ENCODE data around the gene REELD1. TPM values are rescaled to one million over a fixed set of nuclear protein-coding genes. Genes with fewer than 3 reads are reported as not detected.

The REELD1 gene
- total and polyA plus RNA-seq, 4 donors: 0.07 to 0.08 TPM; not detected in 2

- no peak for TF ChIP-seq REST (IDR thresholded peaks at IDR 0.05)
- no peak for TF ChIP-seq RXRA (IDR thresholded peaks at IDR 0.05)
- no peak for TF ChIP-seq HNF4G (IDR thresholded peaks at IDR 0.05)
- TF ChIP-seq GABPA (IDR thresholded peaks at IDR 0.05 in 1 of 2, conservative IDR thresholded peaks at IDR 0.05 in 1 of 2): no peak
- TF ChIP-seq FOXA1 (IDR thresholded peaks at IDR 0.05): no peak
These were observed 17.9 kb downstream of the REELD1 start (continued) for GRCh38 chr4:146232131-146232722.

DNA sequence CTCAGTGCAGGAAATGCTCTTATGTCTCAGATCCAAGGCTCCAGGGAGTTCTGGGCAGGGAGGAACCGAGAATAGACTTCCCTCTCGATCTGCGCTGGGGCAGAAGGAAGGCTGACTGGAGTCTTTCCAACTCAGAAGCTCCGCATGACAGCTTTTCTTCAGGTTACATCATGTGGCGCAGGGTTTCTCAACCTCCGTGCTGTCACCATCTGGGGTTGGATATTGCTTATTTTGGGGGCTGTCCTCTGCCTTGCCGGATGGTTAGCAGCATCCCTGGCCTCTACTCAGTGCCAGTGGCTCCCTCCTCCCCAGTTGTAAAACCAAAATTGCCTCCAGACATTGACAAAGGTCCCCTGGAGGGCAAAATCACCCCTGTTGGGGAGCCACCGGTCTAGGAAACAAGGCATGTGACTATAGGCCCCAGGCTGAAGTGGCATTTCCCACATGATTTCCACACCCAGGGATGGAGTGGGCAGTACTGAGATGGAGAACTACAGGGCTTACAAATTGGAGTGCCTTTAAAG is 21.4 kb downstream of the REELD1 start:
- peaks cover 0 to 3% (median 0%) of the 10 kb centered on the region in 4 donors for H3K9me3 ChIP-seq (ENCODE audit: control insufficient read depth in 4 of 4, low read length in 3 of 4)
- DNase-seq (ENCODE audit: low spot score): no peak
- TF ChIP-seq RAD21 (IDR thresholded peaks at IDR 0.05) (no peak), EGR1 (IDR thresholded peaks at IDR 0.05; ENCODE audit: low read depth in 2 of 2) (no peak), YY1 (IDR thresholded peaks at IDR 0.05) (no peak), HNF4G (IDR thresholded peaks at IDR 0.05) (no peak), ZBTB33 (IDR thresholded peaks at IDR 0.05) (no peak), SP1 (IDR thresholded peaks at IDR 0.05) (no peak), FOXA1 (IDR thresholded peaks at IDR 0.05) (no peak), RXRA (IDR thresholded peaks at IDR 0.05) (no peak), FOXA2 (IDR thresholded peaks at IDR 0.05) (no peak), GABPA (IDR thresholded peaks at IDR 0.05 in 1 of 2, conservative IDR thresholded peaks at IDR 0.05 in 1 of 2) (no peak), HNF4A (conservative IDR thresholded peaks at IDR 0.05) (no peak), JUND (IDR thresholded peaks at IDR 0.05) (no peak)
- TF ChIP-seq, protein P1, sequence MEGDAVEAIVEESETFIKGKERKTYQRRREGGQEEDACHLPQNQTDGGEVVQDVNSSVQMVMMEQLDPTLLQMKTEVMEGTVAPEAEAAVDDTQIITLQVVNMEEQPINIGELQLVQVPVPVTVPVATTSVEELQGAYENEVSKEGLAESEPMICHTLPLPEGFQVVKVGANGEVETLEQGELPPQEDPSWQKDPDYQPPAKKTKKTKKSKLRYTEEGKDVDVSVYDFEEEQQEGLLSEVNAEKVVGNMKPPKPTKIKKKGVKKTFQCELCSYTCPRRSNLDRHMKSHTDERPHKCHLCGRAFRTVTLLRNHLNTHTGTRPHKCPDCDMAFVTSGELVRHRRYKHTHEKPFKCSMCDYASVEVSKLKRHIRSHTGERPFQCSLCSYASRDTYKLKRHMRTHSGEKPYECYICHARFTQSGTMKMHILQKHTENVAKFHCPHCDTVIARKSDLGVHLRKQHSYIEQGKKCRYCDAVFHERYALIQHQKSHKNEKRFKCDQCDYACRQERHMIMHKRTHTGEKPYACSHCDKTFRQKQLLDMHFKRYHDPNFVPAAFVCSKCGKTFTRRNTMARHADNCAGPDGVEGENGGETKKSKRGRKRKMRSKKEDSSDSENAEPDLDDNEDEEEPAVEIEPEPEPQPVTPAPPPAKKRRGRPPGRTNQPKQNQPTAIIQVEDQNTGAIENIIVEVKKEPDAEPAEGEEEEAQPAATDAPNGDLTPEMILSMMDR (IDR thresholded peaks at IDR 0.05; ENCODE audit: low read depth, low read length, missing input control): no peak
- TF ChIP-seq, protein P2, sequence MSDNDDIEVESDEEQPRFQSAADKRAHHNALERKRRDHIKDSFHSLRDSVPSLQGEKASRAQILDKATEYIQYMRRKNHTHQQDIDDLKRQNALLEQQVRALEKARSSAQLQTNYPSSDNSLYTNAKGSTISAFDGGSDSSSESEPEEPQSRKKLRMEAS (IDR thresholded peaks at IDR 0.05): no peak
- no peak overlapping the region for H3K4me3 ChIP-seq (ENCODE audit: low read depth in 1 of 3, low read length in 3 of 3)
- no peaks in the 10 kb centered on the region for H3K36me3 ChIP-seq (ENCODE audit: control insufficient read depth in 4 of 4, insufficient read depth in 3 of 4, low read depth in 1 of 4, low read length in 3 of 4)
- H3K9ac ChIP-seq (ENCODE audit: low read depth in 1 of 2, low read length in 2 of 2): no peak overlapping the region
- H3K4me1 ChIP-seq (ENCODE audit: control insufficient read depth in 4 of 4, insufficient read depth in 4 of 4, low read length in 3 of 4): no peaks in the 10 kb centered on the region
- peaks cover 0 to 4% (median 0%) of the 10 kb centered on the region in 4 donors for H3K27me3 ChIP-seq (ENCODE audit: control insufficient read depth in 4 of 4, insufficient read depth in 4 of 4, low read length in 3 of 4)
- WGBS: 78% methylated on average over 8 of the region's 8 CpGs
- no peak overlapping the region for H3K27ac ChIP-seq (ENCODE audit: low read depth in 1 of 2, low read length in 2 of 2)

Data from liver (tissue), 9 donors.